PFSK-1 (cell line): ENCODE data around the gene SF3B5. TPM values are rescaled to one million over a fixed set of nuclear protein-coding genes. Genes with fewer than 3 reads are reported as not detected.

Experiments used
- FOXP2 ChIP-seq: optimal IDR thresholded peaks from 2 replicates; pipeline ENCODE3; 2011; ENCODE audit warnings: borderline replicate concordance, control low read depth, inconsistent platforms; ENCODE audit not compliant: insufficient read depth; ENCODE audit errors: extremely low read length, extremely low read depth
- POLR2AphosphoS5 ChIP-seq: IDR thresholded peaks from 2 replicates; pipeline ENCODE4 v1.6.1; 2012; ENCODE audit warnings: low read depth, mild to moderate bottlenecking, control low read depth, low read length, moderate library complexity
- REST ChIP-seq, 2 experiments: IDR thresholded peaks; 2 replicates each; pipeline versions ENCODE4 v1.6.1 to v1.8.0; 2011 to 2012; ENCODE audit warnings: low read depth in 2 of 2, low read length in 2 of 2, control low read depth in 1 of 2, inconsistent platforms in 1 of 2, mild to moderate bottlenecking in 1 of 2, moderate library complexity in 1 of 2; ENCODE audit not compliant: insufficient read depth in 1 of 2
- SIN3A ChIP-seq: IDR thresholded peaks from 2 replicates; pipeline ENCODE4 v1.6.1; 2012; ENCODE audit warnings: mild to moderate bottlenecking, low read length, moderate library complexity, borderline replicate concordance; ENCODE audit not compliant: insufficient read depth
- TAF1 ChIP-seq: IDR thresholded peaks from 2 replicates; pipeline ENCODE4 v1.6.1; 2012; ENCODE audit warnings: low read length, control low read depth, borderline replicate concordance; ENCODE audit not compliant: insufficient read depth
- polyA plus RNA-seq: library from polyadenylated mRNA; unstranded; fragments of >200 nt; gene quantifications from one replicate; pipeline ENCODE4 v1.2.1, GENCODE V29; 2012; ENCODE audit warnings: low read depth, missing spikeins; ENCODE audit not compliant: insufficient read length

Gene SF3B5
- polyA plus RNA-seq, result 284 TPM

- TF ChIP-seq REST (IDR thresholded peaks at IDR 0.05; ENCODE audit: insufficient read depth in 1 of 2, low read depth in 2 of 2, low read length in 2 of 2) (no peak), SIN3A (peak; percentile 93; the same call in 1 of the 2 replicates), FOXP2 (peak; percentile 53), POLR2AphosphoS5 (peak; percentile 96), TAF1 (peak; percentile 96)
Observed at GRCh38 chr6:144095134-144096002, at the start of gene SF3B5. Gene SF3B5, minus strand, starts transcription at chr6:144095573. Its CDS starts 76 bp downstream, at chr6:144095497.

DNA sequence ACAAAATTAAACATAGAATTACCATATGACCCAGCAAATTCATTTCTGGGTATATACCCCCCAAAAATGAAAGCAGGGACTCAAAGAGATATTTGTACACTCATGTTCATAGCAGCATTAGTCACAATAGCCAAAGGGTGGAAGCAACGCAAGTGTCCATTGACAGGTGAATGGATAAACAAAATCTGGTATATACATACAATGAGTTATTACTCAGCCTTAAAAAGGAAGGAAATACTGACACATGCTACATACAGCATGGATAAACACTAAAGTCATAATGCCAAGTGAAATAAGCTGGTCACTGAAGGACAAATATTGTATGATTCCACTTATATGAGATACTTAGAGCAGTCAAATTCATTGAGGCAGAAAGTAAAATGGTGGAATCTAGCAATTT, 49.6 kb upstream of the SF3B5 start:
- TF ChIP-seq FOXP2 (no peak), POLR2AphosphoS5 (no peak), REST (IDR thresholded peaks at IDR 0.05; ENCODE audit: insufficient read depth in 1 of 2, low read depth in 2 of 2, low read length in 2 of 2) (no peak), SIN3A (no peak), TAF1 (no peak)

- no peak for TF ChIP-seq REST (IDR thresholded peaks at IDR 0.05; ENCODE audit: insufficient read depth in 1 of 2, low read depth in 2 of 2, low read length in 2 of 2)
- no peak for TF ChIP-seq SIN3A
- TF ChIP-seq POLR2AphosphoS5, result no peak
- TF ChIP-seq TAF1, result no peak
- TF ChIP-seq FOXP2, result no peak
Observed at GRCh38 chr6:144143878-144144277, 48.5 kb upstream of the SF3B5 start.

DNA sequence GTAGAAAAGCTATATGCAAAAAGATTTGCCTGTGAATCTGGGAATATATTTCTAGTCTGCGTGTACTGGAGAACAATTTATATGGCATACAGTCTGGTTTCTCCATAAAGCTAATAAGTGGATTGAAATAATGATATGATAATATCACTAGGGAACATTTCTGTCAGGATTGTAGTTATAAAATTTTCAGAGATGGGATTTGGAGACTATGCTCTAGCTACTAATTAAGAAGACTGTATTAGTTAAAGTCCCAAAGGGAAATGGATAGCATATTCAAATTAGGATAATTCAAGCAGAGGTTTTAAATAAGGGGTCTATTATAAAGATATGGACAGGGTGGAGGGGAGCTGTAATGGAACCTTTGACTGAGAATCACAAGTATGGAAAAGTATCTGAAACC, 47.7 kb upstream of the SF3B5 start:
- TF ChIP-seq FOXP2, result no peak
- no peak for TF ChIP-seq POLR2AphosphoS5
- no peak for TF ChIP-seq SIN3A
- TF ChIP-seq TAF1, result no peak
- no peak for TF ChIP-seq REST (IDR thresholded peaks at IDR 0.05; ENCODE audit: insufficient read depth in 1 of 2, low read depth in 2 of 2, low read length in 2 of 2)
